Astrocyte of the cerebellum (primary cell): ENCODE data around the gene BRD9.
"Not testable (repeated sequence)": the region's sequence is repeated elsewhere in the genome, so short reads cannot be mapped to it uniquely, and the experiment has no call there.

Experiments
- DNase-seq: peaks from one replicate; pipeline ENCODE4 v3.0.0-alpha.2; 2011; ENCODE audit warnings: low read depth
- H3K4me3 ChIP-seq: 2 replicates; pipeline ENCODE4 v1.5.1; 2011; ENCODE audit warnings: mild to moderate bottlenecking, low read depth, low read length, moderate library complexity
- in situ Hi-C: cut with HindIII; loops from 2 replicates; pipeline ENCODE4 v1.10.0; 2017; ENCODE audit warnings: low sequenced_read_pairs
- TF ChIP-seq, protein P1 (sequence below): IDR thresholded peaks from 2 replicates; pipeline ENCODE4 v1.5.1; 2012; ENCODE audit warnings: low read length, low read depth, moderate library complexity, mild to moderate bottlenecking; ENCODE audit errors: missing control alignments

BRD9 gene

DNA sequence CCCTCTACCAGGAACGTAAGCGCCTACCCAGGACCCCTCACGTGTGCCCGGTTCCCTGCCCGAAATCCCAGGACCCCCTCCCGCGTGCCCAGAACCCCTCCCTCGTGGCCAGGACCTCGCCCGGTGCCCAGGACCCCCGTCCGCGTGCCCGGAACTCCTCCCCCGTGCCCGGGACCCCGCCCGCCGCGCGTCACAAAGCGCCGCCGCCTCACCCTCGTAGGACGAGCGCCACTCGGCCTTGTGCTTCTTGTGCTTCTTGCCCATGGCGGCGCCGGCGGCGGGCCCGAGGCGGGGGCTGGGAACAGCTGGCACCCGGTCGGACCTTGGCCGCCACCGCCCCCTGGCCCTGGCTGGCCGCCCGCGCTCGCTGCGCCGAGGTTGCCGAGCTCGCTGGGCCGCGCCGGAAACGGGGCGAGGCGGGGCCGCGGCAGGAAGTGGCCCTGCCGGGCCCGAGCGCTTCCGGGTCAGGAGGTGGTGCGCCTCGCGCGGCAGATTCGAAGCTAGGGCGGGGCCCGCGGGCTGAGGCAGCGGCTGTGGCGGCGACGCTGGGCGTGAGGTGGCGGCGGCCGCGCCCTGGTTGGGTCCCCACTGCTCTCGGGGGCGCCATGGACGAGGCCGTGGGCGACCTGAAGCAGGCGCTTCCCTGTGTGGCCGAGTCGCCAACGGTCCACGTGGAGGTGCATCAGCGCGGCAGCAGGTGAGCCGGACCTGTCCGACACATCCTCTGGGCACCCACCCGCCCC, at the start of gene BRD9, which contains the start of gene TRIP13:
TSS of gene BRD9 (minus strand) at position 408 of the 743 bp plus-strand sequence. CDS start at position 264, 144 bp downstream.
TSS of gene TRIP13 (plus strand) at position 491 of the 743 bp plus-strand sequence. CDS start at position 606, 115 bp downstream.
- in situ Hi-C loops = no loop called here
- peak within 1 kb of the TSS; percentile 95 for H3K4me3 ChIP-seq
- TF ChIP-seq, protein P1, sequence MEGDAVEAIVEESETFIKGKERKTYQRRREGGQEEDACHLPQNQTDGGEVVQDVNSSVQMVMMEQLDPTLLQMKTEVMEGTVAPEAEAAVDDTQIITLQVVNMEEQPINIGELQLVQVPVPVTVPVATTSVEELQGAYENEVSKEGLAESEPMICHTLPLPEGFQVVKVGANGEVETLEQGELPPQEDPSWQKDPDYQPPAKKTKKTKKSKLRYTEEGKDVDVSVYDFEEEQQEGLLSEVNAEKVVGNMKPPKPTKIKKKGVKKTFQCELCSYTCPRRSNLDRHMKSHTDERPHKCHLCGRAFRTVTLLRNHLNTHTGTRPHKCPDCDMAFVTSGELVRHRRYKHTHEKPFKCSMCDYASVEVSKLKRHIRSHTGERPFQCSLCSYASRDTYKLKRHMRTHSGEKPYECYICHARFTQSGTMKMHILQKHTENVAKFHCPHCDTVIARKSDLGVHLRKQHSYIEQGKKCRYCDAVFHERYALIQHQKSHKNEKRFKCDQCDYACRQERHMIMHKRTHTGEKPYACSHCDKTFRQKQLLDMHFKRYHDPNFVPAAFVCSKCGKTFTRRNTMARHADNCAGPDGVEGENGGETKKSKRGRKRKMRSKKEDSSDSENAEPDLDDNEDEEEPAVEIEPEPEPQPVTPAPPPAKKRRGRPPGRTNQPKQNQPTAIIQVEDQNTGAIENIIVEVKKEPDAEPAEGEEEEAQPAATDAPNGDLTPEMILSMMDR = no peak
- no peak for DNase-seq

DNA sequence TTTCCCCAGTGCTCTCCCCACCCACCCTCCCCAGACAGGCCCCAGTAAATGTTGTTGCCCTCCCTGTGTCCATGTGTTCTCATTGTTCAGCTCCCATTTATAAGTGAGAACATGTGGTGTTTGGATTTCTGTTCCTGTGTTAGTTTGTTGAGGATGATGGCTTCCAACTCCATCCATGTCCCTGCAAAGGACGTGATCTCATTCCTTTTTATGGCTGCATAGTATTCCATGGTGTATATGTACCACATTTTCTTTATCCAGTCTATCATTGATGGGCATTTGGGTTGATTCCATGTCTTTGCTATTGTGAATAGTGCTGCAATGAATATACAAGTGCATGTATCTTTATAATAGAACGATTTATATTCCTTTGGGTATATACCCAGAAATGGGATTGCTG, 48.1 kb upstream of the BRD9 start:
- in situ Hi-C loops = loop anchor here (25.0 kb wide), 2 partner anchors 222 to 372 kb away; no protein-coding TSS in a partner anchor
- DNase-seq, H3K4me3 ChIP-seq: not testable (repeated sequence)

DNA sequence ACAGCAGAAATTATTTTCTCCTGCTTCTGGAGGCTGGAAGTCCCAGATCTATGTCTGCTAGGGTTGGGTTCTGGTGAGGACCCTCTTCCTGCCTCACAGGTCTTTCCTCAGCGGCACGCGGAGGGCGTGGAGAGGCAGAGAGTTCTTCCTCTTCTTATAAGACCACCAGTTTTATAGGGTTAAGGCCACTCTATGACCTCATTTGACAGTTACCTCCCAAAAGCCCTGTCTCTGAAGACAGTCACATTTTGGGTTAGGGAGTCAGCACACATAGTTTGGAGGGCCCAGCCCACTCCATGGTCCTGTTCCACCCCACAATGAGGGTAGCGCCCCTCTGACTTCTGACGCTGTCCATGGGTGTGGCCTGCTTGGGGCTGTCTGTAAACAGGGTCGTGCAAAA, 46.8 kb upstream of the BRD9 start:
- no peak overlapping the region for H3K4me3 ChIP-seq
- in situ Hi-C loops = loop anchor here (25.0 kb wide), 2 partner anchors 223 to 373 kb away; no protein-coding TSS in a partner anchor
- TF ChIP-seq, protein P1 = no peak
- DNase-seq = no peak

DNA sequence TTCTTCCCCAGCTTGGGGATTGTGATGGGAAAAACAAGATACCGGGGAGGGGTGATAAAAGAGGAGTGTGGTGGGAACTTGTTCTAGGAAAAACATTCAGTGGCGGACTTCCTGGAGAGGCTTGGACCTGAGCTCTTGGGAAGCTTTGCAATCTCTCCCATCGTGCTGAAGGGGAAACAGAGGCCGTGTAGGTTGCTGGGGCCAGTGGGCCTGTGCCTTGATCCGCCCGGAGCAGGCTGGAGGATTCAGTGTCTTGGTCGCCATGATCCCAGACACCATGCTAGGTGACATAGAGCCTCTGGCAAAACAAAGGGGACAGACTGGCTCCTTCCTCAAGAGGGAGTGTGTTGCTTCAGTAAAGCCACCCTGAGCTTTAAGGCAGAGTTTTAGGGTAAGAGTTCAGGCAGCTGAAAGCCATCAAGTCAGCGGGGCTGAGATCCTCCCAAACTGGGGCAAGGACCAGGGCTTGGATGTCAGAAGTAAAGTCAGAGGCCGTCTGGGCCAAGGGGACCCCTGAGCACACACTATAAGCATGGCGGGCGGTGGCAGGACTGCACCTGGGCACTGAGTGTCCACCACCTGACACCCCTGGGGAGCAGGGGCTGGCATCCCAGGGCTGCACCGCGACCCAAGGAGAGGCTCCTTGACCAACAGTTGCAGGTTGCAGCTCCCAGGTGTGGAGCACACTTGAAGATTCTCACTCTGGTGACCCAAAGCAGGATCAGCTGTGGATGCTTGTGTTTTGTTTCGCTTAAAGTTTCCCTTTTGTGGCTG, 44.7 kb upstream of the BRD9 start:
- DNase-seq = no peak
- in situ Hi-C loops = loop anchor here (25.0 kb wide), 2 partner anchors 225 to 375 kb away; no protein-coding TSS in a partner anchor
- TF ChIP-seq, protein P1 = no peak
- no peak overlapping the region for H3K4me3 ChIP-seq

DNA sequence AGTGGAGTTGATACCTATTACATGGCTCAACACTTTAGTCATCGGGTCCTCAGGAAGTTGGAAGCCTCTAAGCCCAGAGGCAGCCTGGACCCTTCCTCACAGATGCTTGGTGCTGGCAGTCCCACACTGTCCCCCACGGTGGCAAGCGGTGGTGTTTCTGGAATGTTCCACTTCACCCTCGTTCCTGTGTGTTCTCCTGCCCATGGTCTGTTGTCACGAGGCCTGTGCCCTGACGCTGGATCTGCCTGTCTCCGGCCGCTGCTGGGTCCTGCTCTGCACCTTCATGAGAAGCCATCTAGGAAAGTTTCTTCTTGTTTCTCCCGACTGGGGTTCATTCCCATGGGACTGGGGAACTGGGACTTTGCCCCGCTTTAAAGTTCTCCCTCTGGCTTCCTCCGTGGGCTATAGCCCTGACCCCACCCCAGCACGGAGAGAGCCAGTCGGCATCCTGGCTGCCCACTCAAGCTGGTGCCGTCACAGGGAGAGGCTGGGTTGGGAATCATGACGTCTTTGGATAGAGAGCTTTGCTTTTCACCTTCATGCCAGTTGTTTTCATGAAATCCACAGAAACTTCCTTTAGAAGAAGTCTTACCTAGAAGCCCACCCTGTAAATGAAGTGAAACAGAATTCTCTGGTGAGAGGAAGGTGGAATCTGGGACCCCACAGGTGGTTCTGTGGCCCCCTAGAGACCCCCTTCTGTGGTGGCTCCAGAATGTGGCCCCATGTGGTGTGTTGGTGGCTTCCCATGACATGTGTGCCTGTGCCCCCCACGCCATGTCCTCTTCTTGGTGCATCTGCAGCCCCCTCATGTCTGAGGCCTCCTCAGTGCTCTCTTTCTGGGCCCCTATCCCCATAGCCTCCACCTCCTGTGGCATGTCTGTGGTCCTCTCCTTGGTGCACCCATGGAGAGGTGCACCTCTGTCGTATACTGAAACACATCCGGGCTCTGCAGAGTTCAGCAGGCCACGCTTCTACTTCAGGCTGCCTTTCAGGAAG, 43.8 kb upstream of the BRD9 start:
- no peak overlapping the region for H3K4me3 ChIP-seq
- TF ChIP-seq, protein P1 = no peak
- DNase-seq = no peak
- in situ Hi-C loops = loop anchor here (25.0 kb wide), 2 partner anchors 226 to 376 kb away; no protein-coding TSS in a partner anchor

DNA sequence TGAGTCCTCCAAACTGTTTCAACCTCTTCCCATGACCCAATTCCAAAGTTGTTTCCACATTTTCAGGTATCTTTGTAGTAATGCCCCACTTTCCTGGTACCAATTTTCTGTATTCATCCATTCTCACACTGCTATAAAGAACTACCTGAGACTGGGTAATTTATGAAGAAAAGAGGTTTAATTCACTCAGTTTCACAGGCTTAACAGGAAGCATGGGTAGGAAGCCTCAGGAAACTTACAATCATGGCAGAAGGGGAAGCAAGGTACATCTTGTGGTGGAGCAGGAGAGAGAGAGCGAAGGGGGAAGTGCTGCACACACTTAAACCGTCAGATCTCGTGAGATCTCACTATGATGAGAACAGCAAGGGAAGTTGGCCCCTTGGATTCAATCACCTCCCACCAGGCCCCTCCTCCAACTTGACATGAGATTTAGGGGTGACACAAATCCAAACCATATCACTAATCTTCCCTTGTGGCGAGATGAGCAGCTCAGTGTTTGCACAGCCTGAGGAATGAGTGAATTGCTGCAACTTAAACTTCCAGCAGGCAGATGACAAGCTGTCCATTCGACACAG, 43.0 kb upstream of the BRD9 start:
- no peak overlapping the region for H3K4me3 ChIP-seq
- in situ Hi-C loops = loop anchor here (25.0 kb wide), 2 partner anchors 227 to 377 kb away; no protein-coding TSS in a partner anchor
- TF ChIP-seq, protein P1 = no peak
- no peak for DNase-seq
